GM20000 (cell line): ENCODE data around the gene TNNT1.

Experiments used
- DNase-seq: peaks from one replicate; pipeline ENCODE4 v3.0.0; 2012; ENCODE audit warnings: low spot score
- TF ChIP-seq, protein P1 (sequence below): IDR thresholded peaks from 2 replicates; pipeline ENCODE4 v1.5.1; 2012; ENCODE audit warnings: mild to moderate bottlenecking, control low read depth; ENCODE audit errors: extremely low read depth, missing control alignments

The TNNT1 gene

DNA sequence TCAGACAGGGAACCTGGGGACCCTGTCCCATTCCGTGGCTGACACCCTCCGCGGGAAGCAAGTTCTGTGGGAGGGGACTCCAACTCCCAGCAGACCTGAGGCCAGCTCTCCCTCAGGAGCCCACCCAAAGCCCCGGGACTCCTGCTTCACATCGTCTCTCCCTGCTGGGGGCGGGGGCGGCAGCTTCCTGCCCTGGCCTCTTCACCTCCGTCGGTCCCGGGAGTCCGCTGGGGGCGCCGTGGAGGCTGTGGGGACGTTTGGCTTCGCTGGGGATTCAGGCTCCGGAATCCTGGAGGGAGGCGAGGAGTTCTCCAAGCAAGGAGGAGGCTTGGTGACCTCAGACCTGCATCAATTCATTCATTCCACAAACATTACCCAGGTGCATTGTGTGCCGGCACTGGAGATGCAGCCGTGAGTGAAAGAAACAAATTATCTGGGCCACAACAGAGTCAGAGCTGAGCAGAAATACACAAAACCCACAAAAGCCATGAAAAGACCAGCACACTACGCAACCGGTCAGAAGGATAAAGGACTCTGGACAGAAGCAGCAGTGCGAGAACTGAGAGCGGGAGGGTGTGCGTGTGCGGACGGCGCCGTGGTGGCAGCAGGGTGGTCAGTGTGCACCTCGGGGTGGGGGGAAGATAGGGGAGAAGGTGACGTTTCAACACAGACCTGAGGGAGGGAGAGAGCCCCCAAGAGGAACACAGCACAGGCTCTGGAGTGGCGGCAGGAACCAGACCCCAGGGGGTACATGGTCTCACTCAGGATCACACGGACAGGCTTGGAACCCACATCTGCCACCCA lies 54.3 kb downstream of the TNNT1 start:
- no peak for DNase-seq
- TF ChIP-seq, protein P1, sequence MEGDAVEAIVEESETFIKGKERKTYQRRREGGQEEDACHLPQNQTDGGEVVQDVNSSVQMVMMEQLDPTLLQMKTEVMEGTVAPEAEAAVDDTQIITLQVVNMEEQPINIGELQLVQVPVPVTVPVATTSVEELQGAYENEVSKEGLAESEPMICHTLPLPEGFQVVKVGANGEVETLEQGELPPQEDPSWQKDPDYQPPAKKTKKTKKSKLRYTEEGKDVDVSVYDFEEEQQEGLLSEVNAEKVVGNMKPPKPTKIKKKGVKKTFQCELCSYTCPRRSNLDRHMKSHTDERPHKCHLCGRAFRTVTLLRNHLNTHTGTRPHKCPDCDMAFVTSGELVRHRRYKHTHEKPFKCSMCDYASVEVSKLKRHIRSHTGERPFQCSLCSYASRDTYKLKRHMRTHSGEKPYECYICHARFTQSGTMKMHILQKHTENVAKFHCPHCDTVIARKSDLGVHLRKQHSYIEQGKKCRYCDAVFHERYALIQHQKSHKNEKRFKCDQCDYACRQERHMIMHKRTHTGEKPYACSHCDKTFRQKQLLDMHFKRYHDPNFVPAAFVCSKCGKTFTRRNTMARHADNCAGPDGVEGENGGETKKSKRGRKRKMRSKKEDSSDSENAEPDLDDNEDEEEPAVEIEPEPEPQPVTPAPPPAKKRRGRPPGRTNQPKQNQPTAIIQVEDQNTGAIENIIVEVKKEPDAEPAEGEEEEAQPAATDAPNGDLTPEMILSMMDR = no peak

GRCh38 chr19:55092423-55093318 lies 56.3 kb downstream of the TNNT1 start:
- DNase-seq = no peak
- TF ChIP-seq, protein P1 = no peak

DNA sequence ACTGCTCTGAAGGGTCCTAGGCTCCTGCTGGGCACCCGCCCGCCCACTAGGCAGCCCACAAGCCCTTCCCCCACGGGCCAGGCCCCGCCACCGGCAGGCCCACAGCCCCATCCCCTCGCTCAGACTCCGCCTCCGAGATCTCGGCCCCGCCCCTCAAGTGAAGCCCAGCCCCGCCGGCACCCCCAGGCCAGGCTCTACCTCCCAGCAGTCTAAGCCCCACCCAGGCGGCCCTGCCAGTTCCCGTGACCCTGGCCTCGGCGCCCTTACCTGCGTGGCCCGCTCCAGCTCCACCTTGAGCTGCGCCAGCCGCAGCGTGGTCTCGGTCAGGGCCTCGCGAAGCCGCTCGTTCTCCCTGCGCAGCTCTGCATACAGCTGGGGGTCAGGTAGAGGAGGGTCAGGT lies 57.1 kb downstream of the TNNT1 start:
- DNase-seq = no peak
- TF ChIP-seq, protein P1 = no peak

DNA sequence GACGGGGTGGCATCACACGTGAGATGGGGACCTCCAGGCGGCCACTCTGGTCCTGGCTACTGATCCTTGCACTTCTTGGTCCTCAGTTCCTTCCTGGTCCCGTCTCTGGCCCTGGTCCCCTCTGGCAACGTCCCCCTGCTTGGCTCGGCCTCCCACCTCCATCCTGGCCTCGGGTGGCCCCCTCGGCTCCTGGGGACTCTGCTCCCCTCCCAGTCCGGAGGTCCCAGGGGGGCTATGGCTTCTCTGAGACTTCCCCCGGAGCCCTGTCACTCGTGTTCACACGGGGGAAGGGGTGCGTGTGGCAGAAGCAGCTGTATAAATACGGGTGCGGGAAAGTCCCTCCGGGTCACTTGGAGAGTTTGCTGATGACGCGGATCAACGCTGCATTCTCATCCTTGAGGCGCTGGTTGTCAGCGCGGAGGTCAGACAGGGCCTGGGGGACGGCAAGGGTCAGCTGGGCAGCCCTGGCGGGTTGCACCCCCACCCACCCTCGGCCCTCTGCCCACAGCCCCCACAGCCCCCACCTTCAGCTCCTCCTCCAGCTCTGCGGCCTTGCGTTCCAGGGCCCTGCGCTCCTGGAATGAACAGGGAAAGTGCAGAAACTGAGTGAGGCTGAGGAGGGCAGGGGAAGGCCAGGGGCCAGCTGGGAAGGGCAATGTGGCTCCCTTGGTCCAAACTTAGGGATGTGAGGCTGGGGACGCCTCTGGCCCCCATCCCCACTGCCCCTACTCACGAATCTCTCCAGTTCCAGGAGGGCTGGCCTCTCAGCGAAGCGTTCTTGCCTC lies 57.7 kb downstream of the TNNT1 start:
- TF ChIP-seq, protein P1 = no peak
- no peak for DNase-seq

GRCh38 chr19:55090564-55090963 lies 58.4 kb downstream of the TNNT1 start:
- TF ChIP-seq, protein P1 = no peak
- no peak for DNase-seq

DNA sequence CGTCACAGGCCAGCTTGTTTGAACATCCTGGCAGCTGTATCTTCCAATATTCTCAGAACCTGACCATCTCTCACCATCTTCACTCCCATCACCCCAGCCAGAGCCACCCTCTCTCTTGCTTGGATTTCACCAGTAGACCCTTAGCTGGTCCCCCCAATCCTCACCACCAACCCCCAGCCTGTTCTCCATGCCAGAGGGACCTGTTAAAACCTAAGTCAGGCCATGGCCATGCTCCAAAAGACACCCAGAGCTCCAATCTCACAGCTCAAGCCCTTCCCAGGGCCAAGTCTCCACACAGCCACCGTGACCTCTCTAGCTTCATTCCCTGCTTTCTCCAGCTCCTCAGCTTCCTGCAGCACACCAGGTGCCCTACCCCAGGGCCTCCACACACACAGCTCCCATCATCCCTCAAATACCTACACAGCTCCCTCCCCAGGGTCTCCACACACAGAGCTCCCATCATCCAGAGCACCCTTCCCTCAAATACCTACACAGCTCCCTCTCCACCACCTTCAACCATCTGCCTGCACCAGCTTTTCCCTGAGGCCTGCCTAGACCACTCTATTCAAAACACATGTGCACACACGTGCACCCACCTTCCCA lies 59.6 kb downstream of the TNNT1 start:
- DNase-seq = no peak
- TF ChIP-seq, protein P1 = no peak
